Measurements from ENCODE around the gene NRIP3.

GRCh38 chr11:9030601-9031000 lies 26.8 kb upstream of the NRIP3 start:
- TF ChIP-seq CTCF (IDR thresholded peaks at IDR 0.05; ENCODE audit: borderline replicate concordance, extremely low read depth, low read length, poor library complexity, severe bottlenecking) (no peak), EZH2 (IDR thresholded peaks at IDR 0.05; ENCODE audit: borderline replicate concordance, low read depth, low read length, severe bottlenecking) (no peak)
